Astrocyte (in vitro differentiated cells and primary cell): ENCODE results near the gene FAM168B.

Source experiments
- CTCF ChIP-seq: IDR thresholded peaks from 2 replicates; pipeline ENCODE4 v1.5.1; 2011; ENCODE audit warnings: low read depth, mild to moderate bottlenecking, inconsistent platforms, low read length, moderate library complexity; ENCODE audit not compliant: insufficient read depth
- EZH2 ChIP-seq: IDR thresholded peaks from 2 replicates; pipeline ENCODE4 v1.6.1; 2012; ENCODE audit warnings: mild to moderate bottlenecking, low read length, inconsistent platforms; ENCODE audit not compliant: insufficient read depth

- TF ChIP-seq CTCF: no peak
- TF ChIP-seq EZH2: no peak
Measured at GRCh38 chr2:131049150-131049718, 44.0 kb downstream of the FAM168B start.
